GM12892 (cell line): Measurements from ENCODE around the gene DOCK8.
"Not testable (repeated sequence)": the region's sequence is repeated elsewhere in the genome, so short reads cannot be mapped to it uniquely, and the experiment has no call there.

Source experiments
- POLR2A ChIP-seq: IDR thresholded peaks from 2 replicates; pipeline ENCODE4 v1.6.1; 2011; ENCODE audit warnings: low read depth, low read length, control low read depth
- POLR2AphosphoS5 ChIP-seq: IDR thresholded peaks from 2 replicates; pipeline ENCODE4 v1.6.1; 2011; ENCODE audit warnings: low read depth, low read length, control low read depth

DNA sequence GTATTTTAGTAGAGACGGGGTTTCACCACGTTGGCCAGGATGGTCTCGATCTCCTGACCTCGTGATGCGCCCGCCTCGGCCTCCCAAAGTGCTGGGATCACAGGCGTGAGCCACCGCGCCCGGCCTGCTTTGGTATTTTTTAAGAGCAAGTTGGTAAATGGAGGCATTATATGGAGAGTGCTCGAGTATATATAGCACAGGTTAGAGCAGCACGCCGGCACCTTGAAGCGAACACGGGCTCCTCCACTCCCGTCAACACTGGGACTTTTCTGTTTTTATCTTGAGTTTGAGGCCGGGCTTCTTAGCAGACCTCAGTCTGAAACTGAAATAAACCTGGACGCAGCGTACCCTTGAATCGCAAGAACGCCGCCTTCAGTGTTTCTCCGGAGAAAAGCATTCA, 764 bp upstream of the DOCK8 start:
- not testable (repeated sequence) for TF ChIP-seq POLR2AphosphoS5, POLR2A
